H9 (cell line): ENCODE data around the gene TCF4. TPM values are rescaled to one million over a fixed set of nuclear protein-coding genes. Genes with fewer than 3 reads are reported as not detected.

Experiments used
- DNase-seq: peaks from one replicate; pipeline ENCODE4 v3.0.0-alpha.2; 2017
- H2AFZ ChIP-seq: one replicate; pipeline ENCODE4 v1.6.1; 2013; ENCODE audit warnings: mild to moderate bottlenecking, low read length, control low read depth, moderate library complexity
- H2AK5ac ChIP-seq: 2 replicates; pipeline ENCODE4 v1.6.1; 2013; ENCODE audit warnings: low read length, control low read depth, mixed read lengths; ENCODE audit not compliant: insufficient read length
- H2BK120ac ChIP-seq: one replicate; pipeline ENCODE4 v1.6.1; 2013; ENCODE audit warnings: low read depth, mild to moderate bottlenecking, low read length, control low read depth, inconsistent platforms; ENCODE audit not compliant: poor library complexity, severe bottlenecking
- H2BK12ac ChIP-seq: 2 replicates; pipeline ENCODE4 v1.6.1; 2013; ENCODE audit warnings: low read length, control low read depth, mixed read lengths, low read depth; ENCODE audit not compliant: insufficient read length
- H2BK15ac ChIP-seq: 2 replicates; pipeline ENCODE4 v1.6.1; 2013; ENCODE audit warnings: low read depth, low read length, control low read depth
- H2BK20ac ChIP-seq: one replicate; pipeline ENCODE4 v1.6.1; 2013; ENCODE audit warnings: low read depth, mild to moderate bottlenecking, low read length, control low read depth, inconsistent platforms; ENCODE audit not compliant: poor library complexity, severe bottlenecking
- H2BK5ac ChIP-seq: 2 replicates; pipeline ENCODE4 v1.6.1; 2013; ENCODE audit warnings: low read length, control low read depth, mixed read lengths; ENCODE audit not compliant: insufficient read length
- H3K14ac ChIP-seq: 2 replicates; pipeline ENCODE4 v1.6.1; 2013; ENCODE audit warnings: low read length, control low read depth; ENCODE audit not compliant: insufficient read depth
- H3K18ac ChIP-seq: 2 replicates; pipeline ENCODE4 v1.6.1; 2013; ENCODE audit warnings: low read depth, mild to moderate bottlenecking, mixed read lengths, low read length, control low read depth; ENCODE audit not compliant: insufficient read length
- H3K23ac ChIP-seq: 2 replicates; pipeline ENCODE4 v1.6.1; 2013; ENCODE audit warnings: low read length, control low read depth, mixed read lengths, low read depth; ENCODE audit not compliant: insufficient read length
- H3K23me2 ChIP-seq: 2 replicates; pipeline ENCODE4 v1.6.1; 2013; ENCODE audit warnings: low read depth, mild to moderate bottlenecking, mixed read lengths, low read length, control low read depth; ENCODE audit not compliant: insufficient read length, poor library complexity, severe bottlenecking
- H3K27ac ChIP-seq: 2 replicates; pipeline ENCODE4 v1.5.1; 2013; ENCODE audit warnings: low read length, control low read depth, mixed read lengths, low read depth; ENCODE audit not compliant: insufficient read length
- H3K27me3 ChIP-seq: 2 replicates; pipeline ENCODE4 v1.6.1; 2013; ENCODE audit warnings: low read length, control low read depth, inconsistent platforms; ENCODE audit not compliant: insufficient read depth
- H3K4ac ChIP-seq: 2 replicates; pipeline ENCODE4 v1.6.1; 2013; ENCODE audit warnings: low read depth, mild to moderate bottlenecking, control low read depth, inconsistent platforms, low read length, moderate library complexity
- H3K4me1 ChIP-seq: 2 replicates; pipeline ENCODE4 v1.6.1; 2013; ENCODE audit warnings: low read length, control low read depth, inconsistent platforms; ENCODE audit not compliant: insufficient read depth
- H3K4me2 ChIP-seq: 2 replicates; pipeline ENCODE4 v1.6.1; 2013; ENCODE audit warnings: low read length, control low read depth, mixed read lengths; ENCODE audit not compliant: insufficient read length, insufficient read depth
- H3K56ac ChIP-seq: 2 replicates; pipeline ENCODE4 v1.6.1; 2013; ENCODE audit warnings: low read depth, mild to moderate bottlenecking, mixed read lengths, low read length, control low read depth; ENCODE audit not compliant: insufficient read length
- H3K79me1 ChIP-seq: 2 replicates; pipeline ENCODE4 v1.6.1; 2013; ENCODE audit warnings: low read depth, mild to moderate bottlenecking, moderate library complexity, low read length, control low read depth, inconsistent platforms; ENCODE audit not compliant: insufficient read depth, poor library complexity, severe bottlenecking
- H3K79me2 ChIP-seq: 2 replicates; pipeline ENCODE4 v1.6.1; 2013; ENCODE audit warnings: low read length, control low read depth, inconsistent platforms; ENCODE audit not compliant: insufficient read depth
- H3K9ac ChIP-seq: 2 replicates; pipeline ENCODE4 v1.6.1; 2013; ENCODE audit warnings: low read length, control low read depth, mixed read lengths; ENCODE audit not compliant: insufficient read length; ENCODE audit errors: extremely low read depth
- H3K9me3 ChIP-seq: one replicate; pipeline ENCODE4 v1.6.1; 2013; ENCODE audit warnings: low read depth, low read length, inconsistent platforms; ENCODE audit not compliant: control insufficient read depth
- H3T11ph ChIP-seq: one replicate; pipeline ENCODE4 v1.6.1; 2013; ENCODE audit warnings: mild to moderate bottlenecking, low read length, control low read depth, inconsistent platforms
- H4K20me1 ChIP-seq: one replicate; pipeline ENCODE4 v1.6.1; 2013; ENCODE audit not compliant: control insufficient read depth, insufficient read length, insufficient read depth
- H4K5ac ChIP-seq: 2 replicates; pipeline ENCODE4 v1.6.1; 2013; ENCODE audit warnings: low read depth, mild to moderate bottlenecking, mixed read lengths, low read length, control low read depth; ENCODE audit not compliant: insufficient read length
- H4K8ac ChIP-seq: replicated peaks from 2 replicates; pipeline ENCODE4 v1.6.1; 2013; ENCODE audit warnings: low read length, control low read depth, mixed read lengths, low read depth; ENCODE audit not compliant: insufficient read length
- H4K91ac ChIP-seq: 2 replicates; pipeline ENCODE4 v1.6.1; 2013; ENCODE audit warnings: low read depth, mild to moderate bottlenecking, moderate library complexity, mixed read lengths, low read length, control low read depth; ENCODE audit not compliant: insufficient read length
- H3K27ac Mint-ChIP-seq, 3 experiments: 2 replicates in 2 of 3; 3 replicates in 1 of 3; pipeline ENCODE4 v1.8.0; 2020 to 2021; ENCODE audit warnings: mixed read lengths in 3 of 3, mild to moderate bottlenecking in 1 of 3, moderate library complexity in 1 of 3
- H3K27me3 Mint-ChIP-seq: 2 replicates; pipeline ENCODE4 v1.8.0; 2021; ENCODE audit warnings: low read depth, mild to moderate bottlenecking, moderate library complexity, mixed read lengths
- H3K36me3 Mint-ChIP-seq, 3 experiments: 2 replicates in 2 of 3; 3 replicates in 1 of 3; pipeline ENCODE4 v1.8.0; 2020 to 2021; ENCODE audit warnings: low read depth in 3 of 3, mixed read lengths in 3 of 3; ENCODE audit not compliant: insufficient read depth in 1 of 3
- H3K4me1 Mint-ChIP-seq, 2 experiments: 2 replicates each; pipeline ENCODE4 v1.8.0; 2020; ENCODE audit warnings: mixed read lengths in 2 of 2
- H3K4me3 Mint-ChIP-seq, 2 experiments: 2 replicates in 1 of 2; 3 replicates in 1 of 2; pipeline ENCODE4 v1.8.0; 2020 to 2021; ENCODE audit warnings: mild to moderate bottlenecking in 2 of 2, mixed read lengths in 2 of 2, moderate library complexity in 1 of 2
- H3K9me3 Mint-ChIP-seq, 2 experiments: 2 replicates in 1 of 2; 3 replicates in 1 of 2; pipeline ENCODE4 v1.8.0; 2020; ENCODE audit warnings: mild to moderate bottlenecking in 2 of 2, mixed read lengths in 2 of 2, moderate library complexity in 1 of 2
- CTCF ChIP-seq: fragments of 200-600 bp; sonication (generic); conservative IDR thresholded peaks from 3 replicates; pipeline ENCODE4 v1.8.0; 2021; ENCODE audit warnings: antibody characterized with exemption, mild to moderate bottlenecking
- WGBS: extraction: QIAGEN DNeasy Blood & Tissue Kit; methylation state at CpG from one replicate; pipeline ENCODE4 v1.1.7; 2013; ENCODE audit warnings: missing lambda C conversion rate, low lambda C conversion rate, mixed read lengths; ENCODE audit not compliant: insufficient read length; ENCODE audit errors: extremely low coverage; 5-methylcytosine and 5-hydroxymethylcytosine counted together
- total RNA-seq: library from RNA; stranded (reverse); gene quantifications from 2 replicates; pipeline ENCODE4 v1.2.1, GENCODE V29; 2021

The TCF4 gene
- total RNA-seq, 1 experiment from 2014 or later, result 99.4 TPM

- H3K23ac ChIP-seq, result no peak overlapping the region
- H3K9me3 ChIP-seq, result no peaks in the 10 kb centered on the region
- no peak overlapping the region for H2BK15ac ChIP-seq
- H3K56ac ChIP-seq, result no peak overlapping the region
- H4K5ac ChIP-seq, result no peak overlapping the region
- no peaks in the 10 kb centered on the region for H3K23me2 ChIP-seq
- peaks cover 5 to 7% of the 10 kb centered on the region in 2 experiments; a peak in 4 of 5 replicates for H3K9me3 Mint-ChIP-seq
- no peaks in the 10 kb centered on the region for H3K79me1 ChIP-seq
- H3K9ac ChIP-seq, result no peak overlapping the region
- no peak overlapping the region for H2BK5ac ChIP-seq
- TF ChIP-seq CTCF, result no peak
- no peak overlapping the region for H3T11ph ChIP-seq
- no peaks in the 10 kb centered on the region for H3K27me3 Mint-ChIP-seq
- no peak overlapping the region for H3K27ac Mint-ChIP-seq
- no peak overlapping the region for H2AFZ ChIP-seq
- no CpG with 5 or more reads among the region's 8 CpGs for WGBS
- no peaks in the 10 kb centered on the region for H3K27me3 ChIP-seq
- no peak overlapping the region for H3K4me3 Mint-ChIP-seq
- H2AK5ac ChIP-seq, result no peak overlapping the region
- no peak overlapping the region for H4K91ac ChIP-seq
- H4K8ac ChIP-seq, result no peak overlapping the region
- no peaks in the 10 kb centered on the region for H3K4me1 Mint-ChIP-seq
- no peaks in the 10 kb centered on the region for H4K20me1 ChIP-seq
- peaks cover 0 to 7% (median 3%) of the 10 kb centered on the region in 3 experiments; a peak in 2 of 7 replicates for H3K36me3 Mint-ChIP-seq
- H3K4ac ChIP-seq, result no peak overlapping the region
- H3K4me1 ChIP-seq, result no peaks in the 10 kb centered on the region
- no peaks in the 10 kb centered on the region for H3K79me2 ChIP-seq
- no peak overlapping the region for H3K18ac ChIP-seq
- no peak overlapping the region for H2BK120ac ChIP-seq
- H3K4me2 ChIP-seq, result no peak overlapping the region
- H3K14ac ChIP-seq, result no peak overlapping the region
- no peak overlapping the region for H2BK12ac ChIP-seq
- H3K27ac ChIP-seq, result no peak overlapping the region
- DNase-seq, result no peak
- H2BK20ac ChIP-seq, result no peak overlapping the region
These were observed 49.2 kb upstream of the TCF4 start for GRCh38 chr18:55637204-55637603.
